Keratinocyte (primary cell): ENCODE data around the gene DDIAS.

Experiments used
- CTCF ChIP-seq, 3 experiments: IDR thresholded peaks in 1 of 3; conservative IDR thresholded peaks in 1 of 3; optimal IDR thresholded peaks in 1 of 3; 2 replicates in 2 of 3; 3 replicates in 1 of 3; pipeline versions ENCODE3 to v1.5.1; 2011; ENCODE audit warnings: low read length in 3 of 3, mild to moderate bottlenecking in 3 of 3, moderate library complexity in 2 of 3, control low read depth in 1 of 3, inconsistent platforms in 1 of 3; ENCODE audit not compliant: insufficient read depth in 2 of 3; ENCODE audit errors: extremely low read depth in 1 of 3
- EZH2 ChIP-seq: IDR thresholded peaks from one replicate; pipeline ENCODE4 v1.6.1; 2012; ENCODE audit warnings: inconsistent platforms, mild to moderate bottlenecking, low read length, moderate library complexity

GRCh38 chr11:82959987-82960778 lies 58.6 kb downstream of the DDIAS start:
- TF ChIP-seq CTCF (optimal IDR thresholded peaks at IDR 0.05 in 1 of 3, IDR thresholded peaks at IDR 0.05 in 1 of 3, conservative IDR thresholded peaks at IDR 0.05 in 1 of 3; ENCODE audit: extremely low read depth in 1 of 3, insufficient read depth in 2 of 3, low read length in 3 of 3) (no peak), EZH2 (no peak)
